OCI-LY1 (cell line): ENCODE results near the gene ATF6.

Experiments
- H2AFZ ChIP-seq: fragments of 200-600 bp; sonication (generic), shearing (Covaris generic); 2 replicates; pipeline ENCODE4 v1.6.0; 2014; ENCODE audit warnings: antibody characterized with exemption, mild to moderate bottlenecking, low read length
- H3F3A ChIP-seq: fragments of 200-600 bp; sonication (generic), shearing (Covaris generic); 2 replicates; pipeline ENCODE4 v1.6.0; 2014; ENCODE audit warnings: mild to moderate bottlenecking, antibody characterized with exemption, low read length, moderate library complexity; ENCODE audit not compliant: insufficient read depth
- H3K27ac ChIP-seq: fragments of 200-600 bp; sonication (generic); 2 replicates; pipeline ENCODE4 v1.5.1; 2014; ENCODE audit warnings: low read length, mixed run types, mild to moderate bottlenecking, low read depth; ENCODE audit not compliant: poor library complexity, severe bottlenecking
- H3K27me3 ChIP-seq: fragments of 200-600 bp; sonication (generic); 2 replicates; pipeline ENCODE4 v1.6.0; 2014; ENCODE audit warnings: antibody characterized with exemption, mild to moderate bottlenecking, low read length, moderate library complexity; ENCODE audit not compliant: insufficient read depth
- H3K36me3 ChIP-seq: fragments of 200-600 bp; sonication (generic); 2 replicates; pipeline ENCODE4 v1.6.1; 2014; ENCODE audit warnings: mild to moderate bottlenecking, antibody characterized with exemption, low read length, moderate library complexity, mixed read lengths; ENCODE audit not compliant: insufficient read depth
- H3K4me1 ChIP-seq: fragments of 200-600 bp; sonication (generic); 2 replicates; pipeline ENCODE4 v1.5.1; 2014; ENCODE audit warnings: mild to moderate bottlenecking, low read length, moderate library complexity; ENCODE audit not compliant: insufficient read depth, severe bottlenecking
- H3K4me2 ChIP-seq: fragments of 200-600 bp; sonication (generic), shearing (Covaris generic); 2 replicates; pipeline ENCODE4 v1.6.1; 2014; ENCODE audit warnings: low read length
- H3K4me3 ChIP-seq: fragments of 200-600 bp; sonication (generic); 2 replicates; pipeline ENCODE4 v1.5.1; 2014; ENCODE audit warnings: low read length, low read depth, mild to moderate bottlenecking, mixed read lengths; ENCODE audit not compliant: poor library complexity, severe bottlenecking
- H3K79me2 ChIP-seq: fragments of 200-600 bp; shearing (Covaris generic); 2 replicates; pipeline ENCODE4 v1.6.1; 2016; ENCODE audit warnings: mixed run types, low read length, mixed read lengths; ENCODE audit not compliant: insufficient read depth
- H3K9ac ChIP-seq: fragments of 200-600 bp; sonication (generic), shearing (Covaris generic); 2 replicates; pipeline ENCODE4 v1.6.1; 2014; ENCODE audit warnings: mild to moderate bottlenecking, low read length, mixed read lengths
- H3K9me2 ChIP-seq: fragments of 200-600 bp; sonication (generic), shearing (Covaris generic); 2 replicates; pipeline ENCODE4 v1.6.1; 2014; ENCODE audit warnings: low read depth, mild to moderate bottlenecking, low read length, mixed read lengths
- H3K9me3 ChIP-seq: fragments of 200-600 bp; shearing (Covaris generic); 2 replicates; pipeline ENCODE4 v1.6.1; 2014; ENCODE audit warnings: low read length, mixed read lengths
- H4K20me1 ChIP-seq: fragments of 200-600 bp; sonication (generic), shearing (Covaris generic); 2 replicates; pipeline ENCODE4 v1.6.0; 2016; ENCODE audit warnings: mild to moderate bottlenecking, low read length; ENCODE audit not compliant: insufficient read depth
- EZH2 ChIP-seq: fragments of 200-600 bp; sonication (generic), shearing (Covaris generic); IDR thresholded peaks from 2 replicates; pipeline ENCODE4 v1.8.0; 2017; ENCODE audit warnings: borderline replicate concordance, mixed run types, mild to moderate bottlenecking, antibody characterized with exemption, low read length, moderate library complexity, mixed read lengths
- TF ChIP-seq, protein P1 (sequence below): fragments of 200-600 bp; sonication (generic), shearing (Covaris generic); IDR thresholded peaks from 2 replicates; pipeline ENCODE4 v1.5.1; 2017; ENCODE audit warnings: mild to moderate bottlenecking, antibody characterized with exemption, low read length, moderate library complexity, mixed read lengths

ATF6 gene

DNA sequence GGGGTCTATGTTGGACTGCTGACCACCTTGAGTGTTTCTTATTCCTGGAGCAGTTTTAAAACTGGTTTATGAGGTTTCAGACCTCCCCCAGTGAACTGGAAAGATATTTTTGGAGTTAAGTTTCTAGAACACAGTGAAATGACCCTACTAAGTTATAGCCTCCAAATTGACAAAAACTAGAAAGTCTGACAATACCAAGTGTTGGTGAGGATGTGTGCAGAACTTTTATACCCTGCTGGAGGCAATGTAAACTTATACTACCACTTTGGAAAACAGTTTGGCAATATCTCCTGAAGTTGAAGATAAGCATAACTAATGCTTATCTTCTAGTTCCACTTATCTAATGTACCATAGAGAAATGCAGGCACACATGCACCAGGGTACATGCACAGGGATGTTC lies 247.2 kb downstream of the ATF6 start:
- Histone ChIP-seq H2AFZ (no peak overlapping the region), H3K79me2 (no peaks in the 10 kb centered on the region), H3K9ac (no peak overlapping the region), H3K9me3 (no peaks in the 10 kb centered on the region), H3K27me3 (no peaks in the 10 kb centered on the region; the same call in 1 of the 2 replicates), H3K4me1 (no peaks in the 10 kb centered on the region), H3K36me3 (no peaks in the 10 kb centered on the region), H3K4me2 (no peak overlapping the region), H3F3A (no peaks in the 10 kb centered on the region), H3K9me2 (no peaks in the 10 kb centered on the region), H3K27ac (no peak overlapping the region), H3K4me3 (no peak overlapping the region), H4K20me1 (no peaks in the 10 kb centered on the region)
- TF ChIP-seq EZH2 = no peak
- TF ChIP-seq, protein P1, sequence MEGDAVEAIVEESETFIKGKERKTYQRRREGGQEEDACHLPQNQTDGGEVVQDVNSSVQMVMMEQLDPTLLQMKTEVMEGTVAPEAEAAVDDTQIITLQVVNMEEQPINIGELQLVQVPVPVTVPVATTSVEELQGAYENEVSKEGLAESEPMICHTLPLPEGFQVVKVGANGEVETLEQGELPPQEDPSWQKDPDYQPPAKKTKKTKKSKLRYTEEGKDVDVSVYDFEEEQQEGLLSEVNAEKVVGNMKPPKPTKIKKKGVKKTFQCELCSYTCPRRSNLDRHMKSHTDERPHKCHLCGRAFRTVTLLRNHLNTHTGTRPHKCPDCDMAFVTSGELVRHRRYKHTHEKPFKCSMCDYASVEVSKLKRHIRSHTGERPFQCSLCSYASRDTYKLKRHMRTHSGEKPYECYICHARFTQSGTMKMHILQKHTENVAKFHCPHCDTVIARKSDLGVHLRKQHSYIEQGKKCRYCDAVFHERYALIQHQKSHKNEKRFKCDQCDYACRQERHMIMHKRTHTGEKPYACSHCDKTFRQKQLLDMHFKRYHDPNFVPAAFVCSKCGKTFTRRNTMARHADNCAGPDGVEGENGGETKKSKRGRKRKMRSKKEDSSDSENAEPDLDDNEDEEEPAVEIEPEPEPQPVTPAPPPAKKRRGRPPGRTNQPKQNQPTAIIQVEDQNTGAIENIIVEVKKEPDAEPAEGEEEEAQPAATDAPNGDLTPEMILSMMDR = no peak
